Stimulated activated CD8-positive, alpha-beta memory T cell treated with anti-CD3 and anti-CD28 coated beads, Interleukin-7, amount 100 ng/mL, for 1 hour (primary cell): ENCODE results near the gene PXDN.
"Not testable (repeated sequence)": the region's sequence is repeated elsewhere in the genome, so short reads cannot be mapped to it uniquely, and the experiment has no call there.

Source experiments
- DNase-seq, 2 donors: peaks; one replicate each; pipeline ENCODE4 v3.0.0-alpha.2; 2020; ENCODE audit warnings: low read depth in 2 of 2

PXDN gene

DNA sequence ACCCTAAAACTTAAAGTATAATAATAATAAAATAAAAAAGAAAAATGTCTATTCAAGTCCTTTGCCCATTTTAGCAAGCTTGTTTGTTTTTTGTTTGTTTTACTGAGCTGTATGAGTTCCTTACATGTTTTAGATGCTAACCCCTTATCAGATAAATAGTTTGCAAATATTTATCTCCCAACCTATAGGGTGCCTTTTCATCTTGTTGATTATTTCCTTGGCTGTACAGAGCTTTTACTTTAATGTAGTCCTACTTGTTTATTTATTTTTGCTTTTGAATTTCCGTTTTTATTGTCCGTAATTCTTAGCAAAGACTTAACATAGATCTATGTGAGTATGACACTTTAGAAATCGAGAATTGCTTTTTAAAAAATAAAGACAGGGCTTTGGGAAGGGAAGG lies 17.8 kb downstream of the PXDN start:
- no peak for DNase-seq

DNA sequence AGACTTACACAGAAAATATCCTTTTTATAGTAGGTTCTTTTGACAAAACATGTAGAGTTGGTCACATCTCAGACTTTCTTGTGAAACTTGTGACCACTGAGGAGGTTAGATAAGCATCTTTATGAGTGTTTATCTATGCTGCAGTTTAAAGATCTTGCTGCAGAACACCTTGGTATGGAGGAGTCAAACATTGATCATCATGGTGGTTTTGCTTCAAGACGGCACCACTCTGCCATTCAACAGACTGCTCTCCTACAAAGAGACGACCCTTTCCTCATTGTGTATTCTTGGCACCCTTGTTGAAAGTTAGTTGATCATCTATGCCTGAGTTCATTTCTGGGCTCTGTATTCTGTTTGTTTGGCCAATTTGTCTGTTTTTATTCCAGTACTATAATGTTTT lies 20.0 kb downstream of the PXDN start:
- not testable (repeated sequence) for DNase-seq

DNA sequence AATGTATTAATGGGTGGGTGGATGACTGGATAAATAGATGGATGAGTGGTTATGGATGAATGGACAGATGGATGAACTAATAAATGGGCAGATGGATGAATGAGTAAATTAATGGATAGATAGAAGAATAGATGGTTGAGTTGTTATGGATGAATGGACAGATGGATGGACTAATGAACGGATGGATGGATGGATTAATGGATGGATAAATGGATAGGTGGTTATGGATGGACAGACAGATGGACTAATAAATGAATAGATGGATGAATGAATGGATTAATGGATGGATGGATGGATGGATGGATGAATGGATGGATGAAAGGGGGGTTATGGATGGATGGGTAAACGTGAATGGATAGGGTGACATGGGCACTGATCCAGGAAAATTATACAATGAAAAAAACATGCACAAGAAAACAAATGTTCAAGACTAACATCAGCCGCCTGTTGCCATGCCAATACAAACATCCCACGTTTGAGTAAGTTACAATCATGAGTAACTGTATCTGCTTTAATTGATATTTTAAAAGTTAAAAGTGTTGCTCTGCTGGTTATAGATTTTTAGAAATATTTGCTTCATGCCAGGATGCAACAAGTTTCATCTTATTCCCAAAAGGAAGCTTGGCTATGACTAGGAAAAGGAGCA lies 20.8 kb downstream of the PXDN start:
- DNase-seq = no peak

DNA sequence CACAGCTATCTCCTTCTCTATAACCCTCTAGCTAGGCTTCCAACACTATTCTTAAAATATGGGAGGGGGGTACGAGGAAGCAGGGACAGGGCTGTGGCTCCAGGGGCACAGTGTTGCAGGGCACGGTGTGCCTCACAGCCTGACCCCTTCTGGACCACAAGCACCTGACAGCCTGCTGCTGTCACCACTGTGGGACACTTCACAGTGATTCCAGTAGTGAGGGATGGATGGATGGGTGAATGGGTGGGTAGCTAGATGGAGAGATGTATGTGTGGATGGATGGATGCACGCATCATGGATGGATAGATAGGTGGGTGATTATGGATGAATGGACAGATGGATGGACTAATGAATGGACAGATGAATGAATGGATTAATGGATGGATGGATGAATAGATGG lies 21.6 kb downstream of the PXDN start:
- DNase-seq = no peak

DNA sequence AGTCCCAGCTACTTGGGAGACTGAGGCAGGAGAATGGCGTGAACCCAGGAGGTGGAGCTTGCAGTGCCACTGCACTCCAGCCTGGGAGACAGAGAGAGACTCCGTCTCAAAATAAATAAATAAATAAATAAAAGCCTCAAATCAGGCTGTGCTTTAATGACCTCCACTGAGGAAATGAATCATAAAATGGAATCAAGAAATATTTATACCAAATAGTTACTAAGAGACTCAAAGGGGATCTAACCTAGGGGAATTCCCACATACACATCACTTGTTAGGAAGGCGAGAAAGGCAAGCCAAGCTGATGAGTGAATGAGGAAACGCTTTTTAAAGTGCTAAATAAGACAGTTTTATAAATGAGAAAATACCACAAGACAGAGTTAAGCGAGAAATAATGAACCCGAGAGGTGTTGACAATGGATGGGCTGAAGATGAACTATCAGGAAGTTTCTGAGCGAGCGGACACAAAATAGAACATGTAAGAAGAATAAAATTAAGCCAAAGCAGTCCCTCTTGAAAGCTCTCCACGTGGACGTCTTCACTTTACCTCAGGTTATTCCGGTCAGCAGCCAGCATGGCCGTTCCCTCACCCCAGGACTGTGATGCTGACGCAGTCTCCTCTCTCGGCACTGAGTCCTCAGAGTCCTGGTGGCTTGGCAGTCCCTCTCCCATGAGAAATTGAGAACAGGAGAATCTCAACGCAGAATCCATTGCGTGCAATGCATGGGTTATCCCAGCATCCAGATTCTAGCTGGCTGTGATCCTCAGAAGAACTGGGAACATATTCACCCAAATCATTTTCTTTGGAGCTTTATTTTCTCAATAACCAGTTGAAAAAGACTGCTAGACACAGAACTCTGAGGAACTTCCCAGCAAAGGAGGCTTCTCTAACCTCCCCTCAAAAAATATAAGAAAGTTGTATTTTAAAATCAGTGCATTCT lies 22.3 kb downstream of the PXDN start:
- DNase-seq = no peak

DNA sequence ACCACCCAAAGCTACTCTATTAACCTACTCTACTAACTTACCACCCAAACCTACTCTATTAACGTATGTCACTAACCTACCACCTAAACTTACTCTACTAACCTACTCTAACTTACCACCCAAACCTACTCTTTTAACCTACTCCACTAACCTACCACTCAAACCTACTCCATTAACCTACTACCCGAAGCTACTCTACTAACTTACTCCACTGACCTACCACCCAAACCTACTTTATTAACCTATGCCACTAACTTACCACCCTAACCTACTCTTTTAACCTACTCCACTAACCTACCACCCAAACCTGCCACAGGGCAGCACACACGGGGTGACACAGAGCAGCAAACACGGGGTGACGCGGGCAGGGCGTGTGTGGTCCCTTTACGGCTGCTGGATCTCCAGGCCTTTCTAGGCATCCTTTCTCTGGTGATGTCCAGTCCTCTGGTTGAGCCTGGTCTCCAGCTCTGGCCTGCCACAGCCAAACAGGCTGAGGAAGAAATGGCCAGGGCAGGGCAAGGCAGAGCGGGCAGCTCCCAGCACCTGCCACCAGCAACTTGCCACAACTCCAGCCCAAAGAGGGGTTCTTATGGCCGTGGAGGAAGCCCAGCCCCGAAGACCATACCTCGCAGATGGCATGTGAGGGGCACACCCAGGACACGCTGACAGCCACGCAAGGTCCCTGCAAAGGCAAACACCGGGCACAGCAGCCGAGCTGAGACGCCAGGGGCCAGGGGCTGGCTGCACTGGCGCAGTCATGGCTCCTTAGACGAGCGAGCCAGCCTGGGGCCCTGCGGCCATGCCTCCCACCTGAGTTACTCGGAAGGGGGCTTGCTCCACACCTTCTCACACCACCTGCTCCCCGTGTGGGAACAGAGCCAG lies 25.7 kb downstream of the PXDN start:
- no peak for DNase-seq

DNA sequence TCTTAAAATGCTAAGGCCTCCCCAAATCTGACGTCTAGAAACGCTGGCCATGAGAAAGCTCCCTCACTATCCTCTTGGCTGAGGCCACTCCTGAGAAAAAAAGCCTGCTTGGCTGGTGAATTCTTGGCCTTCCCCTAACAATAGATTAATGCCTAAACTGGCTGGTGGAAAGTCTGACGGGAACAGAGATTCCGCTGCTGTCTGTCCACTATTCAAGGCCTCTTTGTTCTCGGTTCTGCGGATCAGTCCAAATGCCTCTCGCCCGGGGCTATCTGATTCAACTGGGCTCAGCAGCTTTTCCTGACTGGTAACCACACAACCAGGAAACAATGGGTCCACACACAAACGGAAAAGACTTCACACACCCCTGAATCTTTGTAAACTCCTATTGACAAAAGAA lies 27.2 kb downstream of the PXDN start:
- no peak for DNase-seq

DNA sequence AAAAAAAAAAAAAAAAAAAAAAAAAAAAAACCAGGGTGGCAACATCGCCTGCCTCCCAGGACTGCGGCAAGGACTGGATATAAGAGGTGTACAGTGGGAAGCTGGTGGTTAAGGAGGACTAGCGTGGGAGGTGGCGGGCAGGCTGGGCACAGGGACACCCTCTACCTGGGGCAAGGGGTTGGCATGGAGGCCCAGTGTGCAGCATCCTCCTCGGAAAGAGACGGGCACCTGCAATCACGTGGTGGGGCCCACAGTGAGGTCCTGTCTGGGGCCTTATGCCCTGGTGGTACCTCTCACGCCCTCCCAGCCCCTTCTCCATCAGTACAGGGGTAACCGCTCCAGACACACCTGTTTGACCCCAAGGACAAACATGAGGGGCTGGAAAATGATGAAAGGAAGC lies 27.9 kb downstream of the PXDN start:
- DNase-seq = no peak

DNA sequence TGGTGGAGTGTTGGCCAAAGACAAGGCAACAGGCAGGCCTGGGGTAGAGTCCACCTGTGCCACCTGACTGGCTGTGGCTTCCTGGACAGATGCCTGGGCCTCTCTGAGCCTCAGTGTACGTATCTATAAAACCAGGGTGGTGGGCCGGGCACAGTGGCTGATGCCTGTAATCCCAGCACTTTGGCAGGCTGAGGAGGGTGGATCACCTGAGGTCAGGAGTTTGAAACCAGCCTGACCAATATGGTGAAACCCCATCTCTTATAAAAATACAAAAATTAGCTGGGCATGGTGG lies 28.4 kb downstream of the PXDN start:
- not testable (repeated sequence) for DNase-seq

DNA sequence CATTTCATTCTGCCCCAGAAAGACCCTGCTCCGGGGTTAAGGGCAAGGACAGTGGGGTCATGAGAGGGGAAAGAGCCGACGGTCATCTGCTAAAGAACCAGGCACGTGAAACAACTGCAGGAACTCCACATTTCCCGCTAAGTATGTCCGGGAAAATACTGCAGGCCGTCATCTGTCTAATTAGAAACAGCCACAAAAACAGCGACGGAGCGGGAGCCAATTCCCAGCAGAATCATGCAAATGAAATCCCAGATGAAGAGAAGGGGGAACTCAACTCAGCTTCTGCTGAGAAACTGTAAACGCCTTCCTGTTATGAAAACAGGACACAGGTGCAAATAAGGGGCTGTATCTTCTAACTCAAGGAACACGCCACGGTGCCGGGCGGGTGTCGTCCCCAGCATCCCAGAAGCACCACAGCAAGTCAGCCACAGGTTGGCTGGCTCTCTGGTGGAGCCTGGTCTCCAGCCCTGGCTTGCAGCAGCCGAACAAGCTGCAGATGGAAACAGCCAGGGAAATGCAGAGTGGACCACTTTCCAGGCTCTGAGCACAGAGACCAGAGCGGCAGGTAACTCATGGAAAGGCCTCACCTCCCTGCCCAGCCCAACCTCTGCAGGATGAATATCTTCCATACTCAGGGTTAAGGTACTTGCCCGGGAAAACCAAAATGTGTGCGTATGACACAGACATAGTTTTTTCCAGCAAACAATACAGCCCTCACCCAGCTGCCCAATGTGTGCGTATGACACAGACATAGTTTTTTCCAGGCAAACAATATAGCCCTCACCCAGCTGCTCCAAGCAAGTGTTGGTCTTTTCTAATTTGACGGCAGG lies 28.9 kb downstream of the PXDN start:
- DNase-seq = no peak

DNA sequence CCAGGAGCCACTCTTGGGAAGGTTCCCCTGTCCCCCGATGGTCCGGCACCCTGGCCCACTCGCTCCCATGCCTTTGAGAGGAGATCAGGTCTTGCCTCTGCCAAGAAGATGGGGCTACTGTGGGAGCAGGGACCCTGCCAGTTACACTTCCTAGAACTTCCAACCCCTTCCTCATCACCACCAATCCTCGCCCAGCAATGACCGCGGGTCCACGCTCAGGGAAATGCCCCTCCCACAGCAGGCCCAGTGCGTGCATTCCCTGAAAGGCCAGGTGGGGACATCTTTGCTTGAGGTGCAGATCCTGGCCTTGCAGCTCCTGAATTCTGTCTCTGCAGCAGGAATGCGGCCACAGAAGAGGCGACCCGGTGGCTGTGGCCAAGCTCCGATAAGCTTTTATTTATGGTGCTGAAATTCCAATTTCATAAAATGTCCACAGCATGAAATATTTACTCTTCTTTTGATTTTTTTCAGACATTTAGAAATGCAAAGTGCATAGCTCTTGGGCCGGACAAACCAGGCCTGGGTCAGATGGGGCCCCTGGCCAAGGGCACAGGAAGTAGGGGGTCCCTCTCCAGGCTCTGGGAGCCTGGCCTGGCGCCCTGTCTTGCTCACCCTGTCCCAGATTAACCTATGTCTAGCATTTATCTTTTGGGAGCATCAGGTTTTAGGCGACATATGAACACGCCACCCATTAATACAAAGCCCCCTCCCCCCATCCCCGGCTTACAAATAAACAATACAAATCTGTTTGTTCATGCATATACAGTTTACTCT lies 29.8 kb downstream of the PXDN start:
- no peak for DNase-seq

DNA sequence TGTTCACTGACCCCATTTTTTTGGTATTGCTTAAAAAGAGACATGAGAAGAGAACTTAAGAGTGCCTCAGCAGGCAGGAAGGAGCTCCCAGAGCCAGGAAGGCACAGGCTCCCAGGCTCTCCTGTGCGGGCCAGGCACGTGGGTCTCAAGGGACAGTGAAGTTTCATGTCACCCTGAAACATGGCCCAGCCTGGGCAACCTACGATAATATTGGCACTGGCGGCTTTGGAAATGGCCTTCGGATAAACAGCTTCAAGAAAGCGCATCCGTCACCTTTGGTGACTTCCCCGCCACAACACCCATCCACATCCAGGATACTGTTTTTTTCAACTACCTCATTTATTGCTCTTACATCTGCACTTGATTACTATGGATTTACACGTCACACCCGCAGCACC lies 30.5 kb downstream of the PXDN start:
- DNase-seq = no peak

DNA sequence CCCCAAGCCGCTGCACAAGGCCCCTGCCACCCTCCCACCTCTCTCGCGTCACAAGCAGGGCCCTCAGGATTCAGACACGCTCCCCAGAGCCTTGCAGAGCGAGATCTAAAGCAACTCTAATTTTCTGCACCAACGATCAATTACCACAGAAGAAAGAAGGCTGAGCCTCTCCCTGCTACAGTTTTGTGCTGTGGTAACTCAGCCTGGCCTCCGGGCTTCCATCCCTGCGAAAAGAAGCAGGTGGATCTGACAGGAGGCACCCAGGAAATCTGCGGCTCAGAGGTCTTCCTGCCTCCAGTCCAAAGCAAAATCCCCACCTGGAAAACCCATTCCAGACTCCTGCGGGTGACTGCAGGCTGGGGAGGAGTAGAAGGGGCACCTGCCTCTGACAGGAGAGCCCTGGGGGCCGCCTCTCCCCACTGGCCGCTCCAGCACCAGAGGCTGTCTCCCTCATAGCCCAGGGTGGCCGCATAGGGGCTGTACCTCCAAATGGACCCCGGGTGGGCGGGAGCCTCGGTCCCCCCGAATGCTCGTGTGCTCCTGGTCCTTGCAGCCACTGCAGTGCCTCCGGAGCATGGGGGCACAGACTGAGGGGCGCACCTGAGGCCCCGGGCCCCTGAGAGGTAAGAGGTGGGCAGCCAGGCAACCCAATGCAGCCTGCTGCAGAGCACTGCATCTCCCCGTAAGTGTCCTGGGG lies 31.0 kb downstream of the PXDN start:
- DNase-seq = no peak

DNA sequence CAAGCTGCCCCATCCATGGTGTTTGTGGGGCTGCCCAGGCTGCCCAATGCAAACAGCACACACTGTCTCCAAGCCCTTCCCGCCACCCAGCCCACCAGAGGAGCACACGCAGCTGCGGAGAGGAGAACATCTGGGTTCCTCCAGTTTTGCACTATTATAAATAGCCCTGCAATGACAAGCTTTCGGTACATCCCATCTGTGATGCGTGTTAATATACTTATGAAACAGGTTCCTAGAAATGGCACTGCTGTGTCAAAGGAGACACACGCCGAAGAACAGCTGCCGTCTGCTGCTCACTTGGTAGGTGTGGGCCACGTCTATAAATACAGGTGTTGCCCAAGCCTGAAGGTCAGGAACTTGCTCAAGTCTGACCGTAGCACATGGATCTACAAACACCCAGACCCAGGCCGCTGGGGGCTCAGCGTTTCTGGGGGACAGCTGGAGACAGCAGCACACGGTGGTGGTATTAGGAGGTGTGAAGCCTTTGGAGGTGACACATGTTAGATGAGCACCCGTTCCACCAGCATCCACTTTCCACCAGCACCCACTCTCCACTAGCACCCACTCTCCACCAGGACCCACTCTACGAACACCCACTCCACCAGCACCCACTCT lies 34.3 kb downstream of the PXDN start:
- no peak for DNase-seq

DNA sequence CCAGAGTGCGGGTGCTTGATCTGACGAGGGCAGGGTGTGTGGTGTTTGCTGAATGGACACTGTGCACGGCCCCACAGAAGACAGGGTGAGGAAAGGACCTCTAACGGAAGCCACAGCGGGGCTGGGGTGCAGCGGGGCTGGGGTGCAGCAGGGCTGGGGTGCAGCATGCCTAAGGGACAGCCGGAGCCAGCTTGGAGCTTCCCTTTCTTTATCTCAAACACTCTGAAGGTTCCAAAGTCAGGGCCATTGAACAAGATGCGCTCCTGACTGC lies 35.0 kb downstream of the PXDN start:
- no peak for DNase-seq

DNA sequence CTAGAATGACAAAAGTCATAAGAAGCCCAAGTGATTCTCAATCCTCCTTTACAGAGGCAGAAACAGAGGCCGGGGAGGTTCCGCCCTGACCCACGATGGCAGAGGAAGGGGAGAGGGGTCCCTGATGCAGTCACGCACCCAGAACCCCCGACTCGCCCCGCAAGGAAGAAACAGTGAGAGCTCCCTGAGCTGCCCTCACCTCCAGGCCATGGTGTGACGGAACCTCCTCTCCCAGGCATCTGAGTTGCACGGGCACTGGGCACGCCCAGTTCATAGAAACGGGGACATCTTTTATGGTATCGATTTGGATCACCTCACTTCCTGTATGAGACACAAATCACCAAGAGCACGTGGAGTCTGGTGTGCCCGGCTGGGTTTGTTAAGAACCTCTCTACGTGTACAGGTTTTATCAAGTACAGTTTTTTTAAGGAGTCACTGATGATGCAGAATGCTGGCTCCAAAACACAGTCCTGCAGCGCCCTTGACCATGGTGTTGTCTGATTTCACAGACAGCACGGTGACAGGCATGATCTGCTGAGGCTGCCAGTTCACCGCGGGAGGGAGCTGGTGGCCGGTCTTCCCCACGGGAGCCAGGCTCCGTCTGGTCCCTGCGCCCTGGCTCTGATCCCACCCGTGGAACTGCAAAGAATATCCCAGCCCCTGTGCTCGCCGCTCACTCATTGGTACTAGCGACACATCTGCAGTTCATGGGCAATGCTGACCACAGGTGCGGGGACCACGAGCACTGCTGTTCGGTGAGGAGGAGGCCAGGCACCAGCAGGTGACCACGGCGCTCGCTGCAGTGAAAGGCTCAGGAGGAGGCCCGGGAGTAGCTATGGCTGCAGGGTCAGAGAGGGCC lies 35.6 kb downstream of the PXDN start:
- no peak for DNase-seq

DNA sequence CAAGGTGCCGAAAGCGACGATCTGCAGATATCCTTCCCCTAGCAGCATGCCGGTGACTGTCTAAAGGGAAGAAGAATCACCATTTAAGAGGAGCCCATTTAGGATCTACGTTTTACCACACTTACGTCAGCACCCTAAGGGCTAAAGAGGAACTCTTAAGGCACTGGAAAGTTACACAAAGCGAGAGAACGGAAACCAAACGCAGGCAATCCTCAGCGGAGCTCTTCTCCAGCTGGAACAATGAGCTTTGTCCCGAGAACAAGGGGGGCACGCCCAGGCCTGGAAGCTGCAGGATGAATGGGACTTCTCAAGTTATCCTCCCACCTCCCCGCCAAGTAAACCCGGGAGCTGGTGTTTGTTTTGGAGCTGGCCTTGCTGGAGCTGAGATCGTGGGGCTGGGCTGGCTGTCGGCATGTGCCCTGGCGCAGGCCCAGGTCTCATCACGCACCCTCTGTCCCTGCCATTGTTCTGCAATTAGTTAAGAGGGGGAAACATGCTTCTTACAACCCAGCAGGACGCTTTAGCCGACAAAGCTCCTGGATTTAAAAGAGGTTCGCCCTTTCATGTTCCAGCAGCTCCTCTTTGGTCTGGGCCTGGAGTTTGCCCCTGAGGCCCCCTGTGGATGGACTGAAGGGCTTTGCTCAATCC lies 36.4 kb downstream of the PXDN start:
- no peak for DNase-seq

DNA sequence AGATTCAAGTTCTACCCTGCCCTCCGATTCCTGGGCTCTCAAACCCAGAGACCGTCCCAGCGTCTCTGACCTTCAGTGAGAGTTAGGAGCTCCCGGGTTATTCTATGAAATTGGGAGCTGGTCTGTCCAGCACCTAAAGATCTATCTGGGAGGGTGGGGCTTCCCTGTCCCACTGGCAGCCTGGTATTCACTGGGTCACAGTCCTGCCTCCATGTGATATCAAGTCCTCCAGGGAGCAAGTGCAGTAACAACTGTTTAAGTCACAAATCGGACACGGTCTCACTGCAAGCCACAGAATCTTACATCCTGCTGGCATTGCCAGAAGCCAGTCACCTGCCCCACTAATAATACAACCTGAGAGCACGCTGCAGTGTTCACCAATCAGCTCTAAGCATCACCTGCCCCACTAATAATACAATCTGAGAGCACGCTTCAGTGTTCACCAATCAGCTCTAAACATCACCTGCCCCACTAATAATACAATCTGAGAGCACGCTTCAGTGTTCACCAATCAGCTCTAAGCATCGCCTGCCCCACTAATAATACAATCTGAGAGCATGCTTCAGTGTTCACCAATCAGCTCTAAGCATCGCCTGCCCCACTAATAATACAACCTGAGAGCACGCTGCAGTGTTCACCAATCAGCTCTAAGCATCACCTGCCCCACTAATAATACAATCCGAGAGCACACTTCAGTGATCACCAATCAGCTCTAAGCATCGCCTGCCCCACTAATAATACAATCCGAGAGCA lies 38.0 kb downstream of the PXDN start:
- DNase-seq = not testable (repeated sequence)
